GM23338 (cell line): ENCODE measurements around the gene DLL4. TPM values are rescaled to one million over a fixed set of nuclear protein-coding genes. Genes with fewer than 3 reads are reported as not detected.

Experiments
- ATAC-seq: fragments of 200-7000 bp; cut with Tn5 transposase; 3 replicates; pipeline ENCODE4 v1.9.1; 2020
- DNase-seq: peaks from one replicate; pipeline ENCODE4 v3.0.0-alpha.2; 2015; ENCODE audit warnings: low spot score
- H2AFZ ChIP-seq: fragments of 200-600 bp; sonication (generic); 2 replicates; pipeline ENCODE4 v1.8.0; 2016; ENCODE audit warnings: antibody characterized with exemption, mild to moderate bottlenecking, moderate library complexity
- H3F3A ChIP-seq: fragments of 200-600 bp; sonication (generic); replicated peaks from 2 replicates; pipeline ENCODE4 v1.8.0; 2017; ENCODE audit warnings: antibody characterized with exemption, mixed run types, low read depth
- H3K27ac ChIP-seq: fragments of 200-600 bp; sonication (generic); 2 replicates; pipeline ENCODE4 v1.6.1; 2016; ENCODE audit warnings: low read depth
- H3K27me3 ChIP-seq: fragments of 200-600 bp; sonication (generic); 2 replicates; pipeline ENCODE4 v1.8.0; 2016; ENCODE audit warnings: mild to moderate bottlenecking, mixed run types, moderate library complexity; ENCODE audit not compliant: insufficient read depth
- H3K36me3 ChIP-seq: fragments of 200-600 bp; sonication (generic); 2 replicates; pipeline ENCODE4 v1.8.0; 2016; ENCODE audit warnings: mild to moderate bottlenecking; ENCODE audit not compliant: insufficient read depth
- H3K4me1 ChIP-seq: fragments of 200-600 bp; sonication (generic); 2 replicates; pipeline ENCODE4 v1.8.0; 2016; ENCODE audit warnings: mild to moderate bottlenecking, moderate library complexity; ENCODE audit not compliant: insufficient read depth
- H3K4me2 ChIP-seq: fragments of 200-600 bp; sonication (generic); 2 replicates; pipeline ENCODE4 v1.7.1; 2017; ENCODE audit warnings: mixed run types
- H3K4me3 ChIP-seq: fragments of 200-600 bp; sonication (generic); 2 replicates; pipeline ENCODE4 v1.6.1; 2016; ENCODE audit warnings: mixed run types
- H3K79me2 ChIP-seq: fragments of 200-600 bp; sonication (generic); replicated peaks from 2 replicates; pipeline ENCODE4 v1.8.0; 2017; ENCODE audit warnings: mild to moderate bottlenecking; ENCODE audit not compliant: insufficient read depth
- H3K9me2 ChIP-seq: fragments of 200-600 bp; sonication (generic); 2 replicates; pipeline ENCODE4 v1.8.0; 2017; ENCODE audit not compliant: insufficient read depth
- H4K20me1 ChIP-seq: fragments of 200-600 bp; sonication (generic); replicated peaks from 2 replicates; pipeline ENCODE4 v1.8.0; 2017; ENCODE audit warnings: mild to moderate bottlenecking; ENCODE audit not compliant: insufficient read depth
- H3K27ac Mint-ChIP-seq: 2 replicates; pipeline ENCODE4 v1.8.0; 2020; ENCODE audit warnings: inconsistent platforms, mild to moderate bottlenecking, moderate library complexity, mixed read lengths
- H3K27me3 Mint-ChIP-seq: 3 replicates; pipeline ENCODE4 v1.8.0; 2022; ENCODE audit warnings: low read depth, mild to moderate bottlenecking, moderate library complexity, mixed read lengths, inconsistent platforms; ENCODE audit not compliant: insufficient read depth, poor library complexity
- H3K36me3 Mint-ChIP-seq: 3 replicates; pipeline ENCODE4 v1.8.0; 2021; ENCODE audit warnings: low read depth, mild to moderate bottlenecking, inconsistent platforms, moderate library complexity, mixed read lengths
- H3K4me1 Mint-ChIP-seq: 3 replicates; pipeline ENCODE4 v1.8.0; 2020; ENCODE audit warnings: mild to moderate bottlenecking, inconsistent platforms, mixed read lengths
- H3K4me3 Mint-ChIP-seq: 3 replicates; pipeline ENCODE4 v1.8.0; 2021; ENCODE audit warnings: moderate library complexity, mild to moderate bottlenecking, inconsistent platforms, mixed read lengths
- H3K9me3 Mint-ChIP-seq: 3 replicates; pipeline ENCODE4 v1.8.0; 2020; ENCODE audit warnings: moderate library complexity, mild to moderate bottlenecking, inconsistent platforms, mixed read lengths
- CREB1 ChIP-seq: fragments of 250-450 bp; sonication (Bioruptor Pico); IDR thresholded peaks from 2 replicates; pipeline ENCODE4 v1.5.0; 2020; ENCODE audit warnings: low read depth, mild to moderate bottlenecking, moderate library complexity
- EZH2 ChIP-seq: fragments of 200-600 bp; sonication (generic); IDR thresholded peaks from one replicate; pipeline ENCODE4 v1.8.0; 2017; ENCODE audit warnings: antibody characterized with exemption, mild to moderate bottlenecking, low read depth; ENCODE audit not compliant: unreplicated experiment
- EZH2phosphoT487 ChIP-seq: fragments of 200-600 bp; sonication (generic); IDR thresholded peaks from one replicate; pipeline ENCODE4 v1.8.1; 2018; ENCODE audit warnings: antibody characterized with exemption; ENCODE audit not compliant: unreplicated experiment
- JUNB ChIP-seq: IDR thresholded peaks from one replicate; pipeline ENCODE4 v1.6.1; 2016; ENCODE audit warnings: antibody characterized with exemption; ENCODE audit not compliant: unreplicated experiment
- NANOG ChIP-seq: IDR thresholded peaks from 2 replicates; pipeline ENCODE4 v1.6.1; 2016; ENCODE audit warnings: antibody characterized with exemption, borderline replicate concordance
- POLR2AphosphoS5 ChIP-seq: IDR thresholded peaks from 2 replicates; pipeline ENCODE4 v1.6.1; 2016; ENCODE audit warnings: antibody characterized with exemption, low read depth
- STAT1 ChIP-seq: IDR thresholded peaks from one replicate; pipeline ENCODE4 v1.6.1; 2016; ENCODE audit warnings: antibody characterized with exemption; ENCODE audit not compliant: unreplicated experiment
- ZNF114 ChIP-seq: fragments of 250-450 bp; sonication (Bioruptor Pico); IDR thresholded peaks from 2 replicates; pipeline ENCODE4 v1.5.0; 2020; ENCODE audit warnings: mild to moderate bottlenecking, moderate library complexity
- ZNF331 ChIP-seq: fragments of 250-450 bp; sonication (Bioruptor Pico); IDR thresholded peaks from 2 replicates; pipeline ENCODE4 v1.5.0; 2020; ENCODE audit warnings: low read depth, mild to moderate bottlenecking, moderate library complexity
- polyA plus RNA-seq: library from polyadenylated mRNA; unstranded; fragments of >200 nt; fragmentation: Nextera tagmentation; extraction: Ambion mirVana; gene quantifications from 2 replicates; pipeline ENCODE4 v1.2.1, GENCODE V29; 2016
- total RNA-seq: library from RNA; depleted of rRNA; stranded (reverse); fragments of >200 nt; shearing (Covaris generic); gene quantifications from 2 replicates; pipeline ENCODE4 v1.2.3, GENCODE V29; 2014
- TF ChIP-seq, protein P1 (sequence below), 2 experiments: fragments of 200-600 bp in 1 of 2; sonication (generic) in 1 of 2; conservative IDR thresholded peaks; 2 replicates each; pipeline versions ENCODE4 v1.5.1 to v1.6.1; 2016 to 2017; ENCODE audit warnings: antibody characterized with exemption in 2 of 2, low read depth in 2 of 2, mild to moderate bottlenecking in 2 of 2, moderate library complexity in 1 of 2
- TF ChIP-seq, protein P2 (sequence below): IDR thresholded peaks from 2 replicates; pipeline ENCODE4 v1.6.1; 2016; ENCODE audit warnings: antibody characterized with exemption
- TF ChIP-seq, protein P3 (sequence below): IDR thresholded peaks from one replicate; pipeline ENCODE4 v1.6.1; 2018; ENCODE audit warnings: antibody characterized with exemption; ENCODE audit not compliant: unreplicated experiment
- TF ChIP-seq, protein P4 (sequence below): fragments of 250-450 bp; sonication (Bioruptor Pico); IDR thresholded peaks from 2 replicates; pipeline ENCODE4 v1.5.0; 2020; ENCODE audit warnings: mild to moderate bottlenecking, moderate library complexity

DLL4 gene
- total and polyA plus RNA-seq, 2 experiments from 2014 or later = 0.31 to 0.99 TPM

DNA sequence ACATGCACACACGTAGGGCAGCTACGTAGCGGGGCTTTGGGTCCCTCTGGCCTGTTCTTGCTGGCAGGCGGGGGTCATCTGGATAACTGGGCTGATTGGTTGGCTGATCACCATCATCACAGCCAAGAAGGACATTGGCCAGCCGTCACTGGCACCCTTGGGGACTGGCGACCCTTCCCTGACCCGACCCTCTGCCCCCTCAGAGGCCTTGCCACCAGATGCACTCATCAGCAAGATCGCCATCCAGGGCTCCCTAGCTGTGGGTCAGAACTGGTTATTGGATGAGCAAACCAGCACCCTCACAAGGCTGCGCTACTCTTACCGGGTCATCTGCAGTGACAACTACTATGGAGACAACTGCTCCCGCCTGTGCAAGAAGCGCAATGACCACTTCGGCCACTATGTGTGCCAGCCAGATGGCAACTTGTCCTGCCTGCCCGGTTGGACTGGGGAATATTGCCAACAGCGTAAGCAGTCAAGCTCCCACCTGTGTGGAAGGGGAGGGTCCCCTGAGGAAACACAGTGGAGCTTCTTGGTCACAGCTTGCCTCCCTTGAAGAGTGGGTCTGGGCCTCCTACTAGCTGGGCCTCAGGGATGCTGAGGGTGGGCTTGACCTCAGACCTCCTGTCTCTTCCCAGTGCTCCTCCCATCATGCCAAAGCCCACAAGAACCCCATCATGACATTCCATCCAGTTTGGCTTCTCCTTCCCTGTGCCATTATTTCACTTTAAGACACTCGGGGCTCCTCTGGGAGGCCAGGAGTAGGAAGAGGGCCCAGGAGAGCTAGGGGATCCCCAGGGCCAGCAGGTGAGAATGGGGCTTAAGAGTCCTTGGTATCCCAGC, 2.4 kb downstream of the DLL4 start:
- no peak overlapping the region for H3K27ac Mint-ChIP-seq
- H3K4me3 Mint-ChIP-seq = peak overlapping the region; percentile 78
- DNase-seq (no peak), ATAC-seq (no peak)
- Histone ChIP-seq H3K79me2 (no peaks in the 10 kb centered on the region), H3K27ac (no peak overlapping the region), H3K9me2 (no peaks in the 10 kb centered on the region), H3K27me3 (peaks cover 73% of the 10 kb centered on the region), H3K36me3 (no peaks in the 10 kb centered on the region), H3F3A (peaks cover 19% of the 10 kb centered on the region), H4K20me1 (peaks cover 14% of the 10 kb centered on the region; the same call in 1 of the 2 replicates), H3K4me3 (peak overlapping the region; percentile 88; the same call in 1 of the 2 replicates), H3K4me1 (peaks cover 22% of the 10 kb centered on the region), H3K4me2 (peak overlapping the region; percentile 99), H2AFZ (no peak overlapping the region)
- H3K36me3 Mint-ChIP-seq = no peaks in the 10 kb centered on the region; the same call in 2 of the 3 replicates
- TF ChIP-seq ZNF331 (CRISPR knock-in tag) (no peak), POLR2AphosphoS5 (no peak), CREB1 (CRISPR knock-in tag) (no peak), EZH2 (no peak), JUNB (no peak), EZH2phosphoT487 (no peak), ZNF114 (CRISPR knock-in tag) (no peak), STAT1 (no peak), NANOG (no peak)
- TF ChIP-seq, protein P1, sequence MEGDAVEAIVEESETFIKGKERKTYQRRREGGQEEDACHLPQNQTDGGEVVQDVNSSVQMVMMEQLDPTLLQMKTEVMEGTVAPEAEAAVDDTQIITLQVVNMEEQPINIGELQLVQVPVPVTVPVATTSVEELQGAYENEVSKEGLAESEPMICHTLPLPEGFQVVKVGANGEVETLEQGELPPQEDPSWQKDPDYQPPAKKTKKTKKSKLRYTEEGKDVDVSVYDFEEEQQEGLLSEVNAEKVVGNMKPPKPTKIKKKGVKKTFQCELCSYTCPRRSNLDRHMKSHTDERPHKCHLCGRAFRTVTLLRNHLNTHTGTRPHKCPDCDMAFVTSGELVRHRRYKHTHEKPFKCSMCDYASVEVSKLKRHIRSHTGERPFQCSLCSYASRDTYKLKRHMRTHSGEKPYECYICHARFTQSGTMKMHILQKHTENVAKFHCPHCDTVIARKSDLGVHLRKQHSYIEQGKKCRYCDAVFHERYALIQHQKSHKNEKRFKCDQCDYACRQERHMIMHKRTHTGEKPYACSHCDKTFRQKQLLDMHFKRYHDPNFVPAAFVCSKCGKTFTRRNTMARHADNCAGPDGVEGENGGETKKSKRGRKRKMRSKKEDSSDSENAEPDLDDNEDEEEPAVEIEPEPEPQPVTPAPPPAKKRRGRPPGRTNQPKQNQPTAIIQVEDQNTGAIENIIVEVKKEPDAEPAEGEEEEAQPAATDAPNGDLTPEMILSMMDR (conservative IDR thresholded peaks at IDR 0.05; ENCODE audit: low read depth in 2 of 2) = no peak
- TF ChIP-seq, protein P2, sequence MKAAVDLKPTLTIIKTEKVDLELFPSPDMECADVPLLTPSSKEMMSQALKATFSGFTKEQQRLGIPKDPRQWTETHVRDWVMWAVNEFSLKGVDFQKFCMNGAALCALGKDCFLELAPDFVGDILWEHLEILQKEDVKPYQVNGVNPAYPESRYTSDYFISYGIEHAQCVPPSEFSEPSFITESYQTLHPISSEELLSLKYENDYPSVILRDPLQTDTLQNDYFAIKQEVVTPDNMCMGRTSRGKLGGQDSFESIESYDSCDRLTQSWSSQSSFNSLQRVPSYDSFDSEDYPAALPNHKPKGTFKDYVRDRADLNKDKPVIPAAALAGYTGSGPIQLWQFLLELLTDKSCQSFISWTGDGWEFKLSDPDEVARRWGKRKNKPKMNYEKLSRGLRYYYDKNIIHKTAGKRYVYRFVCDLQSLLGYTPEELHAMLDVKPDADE = no peak
- TF ChIP-seq, protein P3, sequence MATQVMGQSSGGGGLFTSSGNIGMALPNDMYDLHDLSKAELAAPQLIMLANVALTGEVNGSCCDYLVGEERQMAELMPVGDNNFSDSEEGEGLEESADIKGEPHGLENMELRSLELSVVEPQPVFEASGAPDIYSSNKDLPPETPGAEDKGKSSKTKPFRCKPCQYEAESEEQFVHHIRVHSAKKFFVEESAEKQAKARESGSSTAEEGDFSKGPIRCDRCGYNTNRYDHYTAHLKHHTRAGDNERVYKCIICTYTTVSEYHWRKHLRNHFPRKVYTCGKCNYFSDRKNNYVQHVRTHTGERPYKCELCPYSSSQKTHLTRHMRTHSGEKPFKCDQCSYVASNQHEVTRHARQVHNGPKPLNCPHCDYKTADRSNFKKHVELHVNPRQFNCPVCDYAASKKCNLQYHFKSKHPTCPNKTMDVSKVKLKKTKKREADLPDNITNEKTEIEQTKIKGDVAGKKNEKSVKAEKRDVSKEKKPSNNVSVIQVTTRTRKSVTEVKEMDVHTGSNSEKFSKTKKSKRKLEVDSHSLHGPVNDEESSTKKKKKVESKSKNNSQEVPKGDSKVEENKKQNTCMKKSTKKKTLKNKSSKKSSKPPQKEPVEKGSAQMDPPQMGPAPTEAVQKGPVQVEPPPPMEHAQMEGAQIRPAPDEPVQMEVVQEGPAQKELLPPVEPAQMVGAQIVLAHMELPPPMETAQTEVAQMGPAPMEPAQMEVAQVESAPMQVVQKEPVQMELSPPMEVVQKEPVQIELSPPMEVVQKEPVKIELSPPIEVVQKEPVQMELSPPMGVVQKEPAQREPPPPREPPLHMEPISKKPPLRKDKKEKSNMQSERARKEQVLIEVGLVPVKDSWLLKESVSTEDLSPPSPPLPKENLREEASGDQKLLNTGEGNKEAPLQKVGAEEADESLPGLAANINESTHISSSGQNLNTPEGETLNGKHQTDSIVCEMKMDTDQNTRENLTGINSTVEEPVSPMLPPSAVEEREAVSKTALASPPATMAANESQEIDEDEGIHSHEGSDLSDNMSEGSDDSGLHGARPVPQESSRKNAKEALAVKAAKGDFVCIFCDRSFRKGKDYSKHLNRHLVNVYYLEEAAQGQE = no peak
- TF ChIP-seq, protein P4, sequence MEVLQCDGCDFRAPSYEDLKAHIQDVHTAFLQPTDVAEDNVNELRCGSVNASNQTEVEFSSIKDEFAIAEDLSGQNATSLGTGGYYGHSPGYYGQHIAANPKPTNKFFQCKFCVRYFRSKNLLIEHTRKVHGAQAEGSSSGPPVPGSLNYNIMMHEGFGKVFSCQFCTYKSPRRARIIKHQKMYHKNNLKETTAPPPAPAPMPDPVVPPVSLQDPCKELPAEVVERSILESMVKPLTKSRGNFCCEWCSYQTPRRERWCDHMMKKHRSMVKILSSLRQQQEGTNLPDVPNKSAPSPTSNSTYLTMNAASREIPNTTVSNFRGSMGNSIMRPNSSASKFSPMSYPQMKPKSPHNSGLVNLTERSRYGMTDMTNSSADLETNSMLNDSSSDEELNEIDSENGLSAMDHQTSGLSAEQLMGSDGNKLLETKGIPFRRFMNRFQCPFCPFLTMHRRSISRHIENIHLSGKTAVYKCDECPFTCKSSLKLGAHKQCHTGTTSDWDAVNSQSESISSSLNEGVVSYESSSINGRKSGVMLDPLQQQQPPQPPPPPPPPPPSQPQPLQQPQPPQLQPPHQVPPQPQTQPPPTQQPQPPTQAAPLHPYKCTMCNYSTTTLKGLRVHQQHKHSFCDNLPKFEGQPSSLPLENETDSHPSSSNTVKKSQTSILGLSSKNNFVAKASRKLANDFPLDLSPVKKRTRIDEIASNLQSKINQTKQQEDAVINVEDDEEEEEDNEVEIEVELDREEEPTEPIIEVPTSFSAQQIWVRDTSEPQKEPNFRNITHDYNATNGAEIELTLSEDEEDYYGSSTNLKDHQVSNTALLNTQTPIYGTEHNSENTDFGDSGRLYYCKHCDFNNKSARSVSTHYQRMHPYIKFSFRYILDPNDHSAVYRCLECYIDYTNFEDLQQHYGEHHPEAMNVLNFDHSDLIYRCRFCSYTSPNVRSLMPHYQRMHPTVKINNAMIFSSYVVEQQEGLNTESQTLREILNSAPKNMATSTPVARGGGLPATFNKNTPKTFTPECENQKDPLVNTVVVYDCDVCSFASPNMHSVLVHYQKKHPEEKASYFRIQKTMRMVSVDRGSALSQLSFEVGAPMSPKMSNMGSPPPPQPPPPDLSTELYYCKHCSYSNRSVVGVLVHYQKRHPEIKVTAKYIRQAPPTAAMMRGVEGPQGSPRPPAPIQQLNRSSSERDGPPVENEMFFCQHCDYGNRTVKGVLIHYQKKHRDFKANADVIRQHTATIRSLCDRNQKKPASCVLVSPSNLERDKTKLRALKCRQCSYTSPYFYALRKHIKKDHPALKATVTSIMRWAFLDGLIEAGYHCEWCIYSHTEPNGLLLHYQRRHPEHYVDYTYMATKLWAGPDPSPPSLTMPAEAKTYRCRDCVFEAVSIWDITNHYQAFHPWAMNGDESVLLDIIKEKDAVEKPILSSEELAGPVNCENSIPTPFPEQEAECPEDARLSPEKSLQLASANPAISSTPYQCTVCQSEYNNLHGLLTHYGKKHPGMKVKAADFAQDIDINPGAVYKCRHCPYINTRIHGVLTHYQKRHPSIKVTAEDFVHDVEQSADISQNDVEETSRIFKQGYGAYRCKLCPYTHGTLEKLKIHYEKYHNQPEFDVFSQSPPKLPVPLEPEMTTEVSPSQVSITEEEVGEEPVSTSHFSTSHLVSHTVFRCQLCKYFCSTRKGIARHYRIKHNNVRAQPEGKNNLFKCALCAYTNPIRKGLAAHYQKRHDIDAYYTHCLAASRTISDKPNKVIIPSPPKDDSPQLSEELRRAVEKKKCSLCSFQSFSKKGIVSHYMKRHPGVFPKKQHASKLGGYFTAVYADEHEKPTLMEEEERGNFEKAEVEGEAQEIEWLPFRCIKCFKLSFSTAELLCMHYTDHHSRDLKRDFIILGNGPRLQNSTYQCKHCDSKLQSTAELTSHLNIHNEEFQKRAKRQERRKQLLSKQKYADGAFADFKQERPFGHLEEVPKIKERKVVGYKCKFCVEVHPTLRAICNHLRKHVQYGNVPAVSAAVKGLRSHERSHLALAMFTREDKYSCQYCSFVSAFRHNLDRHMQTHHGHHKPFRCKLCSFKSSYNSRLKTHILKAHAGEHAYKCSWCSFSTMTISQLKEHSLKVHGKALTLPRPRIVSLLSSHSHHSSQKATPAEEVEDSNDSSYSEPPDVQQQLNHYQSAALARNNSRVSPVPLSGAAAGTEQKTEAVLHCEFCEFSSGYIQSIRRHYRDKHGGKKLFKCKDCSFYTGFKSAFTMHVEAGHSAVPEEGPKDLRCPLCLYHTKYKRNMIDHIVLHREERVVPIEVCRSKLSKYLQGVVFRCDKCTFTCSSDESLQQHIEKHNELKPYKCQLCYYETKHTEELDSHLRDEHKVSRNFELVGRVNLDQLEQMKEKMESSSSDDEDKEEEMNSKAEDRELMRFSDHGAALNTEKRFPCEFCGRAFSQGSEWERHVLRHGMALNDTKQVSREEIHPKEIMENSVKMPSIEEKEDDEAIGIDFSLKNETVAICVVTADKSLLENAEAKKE (CRISPR knock-in tag) = no peak
- peaks cover 35% of the 10 kb centered on the region for H3K4me1 Mint-ChIP-seq
- H3K9me3 Mint-ChIP-seq = no peaks in the 10 kb centered on the region; the same call in 2 of the 3 replicates
- H3K27me3 Mint-ChIP-seq = peaks cover 83% of the 10 kb centered on the region
